Activated CD4-positive, alpha-beta T cell treated with anti-CD3 and anti-CD28 coated beads for 48 hours (primary cell): ENCODE measurements around the gene AKAP8.
"Not testable (repeated sequence)": the region's sequence is repeated elsewhere in the genome, so short reads cannot be mapped to it uniquely, and the experiment has no call there.

Source experiments
- DNase-seq: peaks from one replicate; pipeline ENCODE4 v3.0.0-alpha.2; 2020

AKAP8 gene

DNA sequence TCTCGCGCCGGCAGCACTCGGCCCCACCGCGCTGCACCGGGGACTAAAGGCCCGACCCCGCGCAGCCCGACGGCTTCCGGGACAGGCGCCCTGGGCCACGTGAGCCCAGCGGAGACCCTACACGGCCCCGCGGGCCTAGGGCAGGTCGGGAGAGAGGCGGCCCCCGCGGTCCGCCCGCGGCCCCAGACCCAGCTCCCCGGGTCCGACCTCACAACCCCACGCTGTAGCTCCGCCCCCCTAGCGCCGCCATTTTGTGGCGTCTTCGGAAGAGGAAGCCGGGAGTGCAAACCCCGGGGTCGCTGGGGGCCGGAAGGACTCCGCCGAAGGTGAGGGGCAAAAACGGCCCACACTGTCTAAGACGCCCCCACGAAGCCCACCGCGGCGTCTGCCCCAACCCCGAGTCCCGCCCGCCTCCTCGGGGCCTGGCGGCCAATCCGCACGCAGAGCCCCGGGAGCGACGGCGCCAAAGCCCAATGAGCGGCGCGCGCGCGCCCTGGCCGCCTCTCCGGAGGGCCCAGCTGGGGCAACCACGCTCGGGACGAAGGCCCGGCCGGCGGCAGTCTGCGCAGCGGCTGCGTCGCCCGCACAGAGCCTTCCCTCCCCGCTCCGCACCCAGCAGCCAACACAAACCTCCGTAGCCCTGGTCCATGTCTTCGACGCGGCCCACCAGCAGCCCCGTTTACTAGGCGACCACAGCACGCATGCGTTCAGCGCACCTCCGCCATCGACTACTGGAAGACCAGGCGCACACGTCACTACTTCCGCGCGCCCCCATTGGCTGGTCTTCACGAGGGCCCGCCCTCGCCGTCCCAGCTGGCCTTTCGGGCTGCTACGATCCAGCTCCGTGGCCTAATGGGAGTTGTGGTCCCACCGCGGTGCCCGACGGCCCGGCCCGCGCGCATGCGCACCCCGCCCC lies at the start of gene AKAP8:
Gene AKAP8, minus strand, starts transcription at position 705 of the 916 bp plus-strand sequence. Its CDS starts 56 bp downstream, at position 649.
- DNase-seq, result peak; percentile 98

DNA sequence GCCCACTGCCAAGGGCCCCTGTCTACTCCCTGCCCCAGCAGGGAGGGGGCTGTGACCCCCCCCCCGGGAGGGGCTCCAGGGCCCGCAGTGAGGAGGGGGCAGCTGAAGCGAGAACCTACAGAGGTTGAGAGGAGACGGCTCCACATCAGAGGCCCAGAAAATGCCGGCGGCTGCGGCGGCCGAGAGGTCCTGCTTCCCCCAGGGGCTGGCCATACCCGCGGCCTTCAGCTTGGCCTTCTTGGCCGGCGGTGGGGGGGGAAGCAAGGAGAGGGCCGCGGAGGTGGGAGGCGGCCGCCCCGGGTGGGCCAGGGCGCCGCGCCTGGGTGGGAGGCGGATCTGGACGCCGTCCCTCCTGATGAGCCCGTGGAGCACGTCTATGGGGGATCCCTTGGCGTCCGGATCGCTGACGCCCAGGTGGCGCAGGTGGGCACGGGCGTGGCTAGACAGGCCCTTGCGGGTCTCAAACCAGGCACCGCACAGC lies 48.4 kb upstream of the AKAP8 start:
- DNase-seq, result no peak

DNA sequence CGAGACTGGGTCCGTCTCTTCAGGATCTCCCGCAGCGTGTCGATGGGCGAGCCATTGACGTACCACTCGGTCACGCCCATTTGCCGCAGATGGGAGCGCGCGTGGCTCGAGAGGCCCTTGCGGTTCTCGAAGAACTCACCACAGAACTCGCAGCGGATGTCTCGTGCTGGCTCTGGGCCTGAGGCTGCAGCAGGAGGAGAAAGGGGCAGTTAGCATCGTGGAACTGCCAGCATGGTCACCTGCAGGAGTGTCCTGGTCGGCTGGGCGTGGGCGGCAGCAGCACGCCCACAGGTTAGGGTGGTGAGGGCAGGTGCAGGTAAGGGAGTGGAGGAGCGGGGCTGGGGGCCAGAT lies 47.7 kb upstream of the AKAP8 start:
- DNase-seq, result no peak

DNA sequence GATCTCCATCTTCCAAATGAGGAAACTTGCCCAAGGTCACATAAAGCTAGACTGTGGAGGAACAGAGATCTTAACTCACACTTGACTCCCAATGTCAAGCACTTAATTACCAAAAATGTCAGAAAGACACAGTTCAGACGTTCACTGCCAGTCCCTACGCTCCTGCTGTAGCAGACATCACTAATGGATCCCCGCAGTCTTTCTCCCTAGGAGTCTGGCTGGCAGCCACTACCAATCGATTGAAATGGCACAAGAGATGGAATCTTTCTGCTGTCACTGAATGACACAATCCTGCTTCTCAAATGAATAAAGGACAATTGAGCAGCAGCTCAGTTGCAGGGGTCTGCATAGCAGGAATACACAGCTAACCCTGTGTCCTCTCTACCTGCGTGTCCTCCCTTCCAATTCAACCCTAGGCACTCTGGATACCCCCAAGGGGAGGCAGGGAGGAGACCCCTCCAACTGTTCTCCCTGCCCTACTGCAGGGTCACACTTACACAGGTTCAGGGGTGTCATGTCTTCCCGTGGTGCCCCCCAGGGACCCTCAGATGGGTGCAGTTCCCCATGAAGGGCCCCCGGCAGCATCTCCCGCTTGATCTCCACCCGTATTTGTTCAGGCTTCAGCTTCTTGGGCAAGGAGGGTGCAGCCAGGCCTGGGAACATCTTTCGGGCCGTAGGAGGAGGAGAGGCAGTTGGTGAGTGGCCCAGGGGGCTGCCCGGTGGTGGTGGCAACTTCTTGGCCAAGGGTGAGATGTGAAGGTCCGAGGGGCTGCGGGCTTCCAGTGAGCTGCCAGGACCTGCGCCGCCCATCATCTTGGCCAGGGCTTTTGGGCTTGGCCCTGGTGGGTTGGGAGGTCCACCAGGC lies 47.1 kb upstream of the AKAP8 start:
- peak; percentile 44 for DNase-seq

DNA sequence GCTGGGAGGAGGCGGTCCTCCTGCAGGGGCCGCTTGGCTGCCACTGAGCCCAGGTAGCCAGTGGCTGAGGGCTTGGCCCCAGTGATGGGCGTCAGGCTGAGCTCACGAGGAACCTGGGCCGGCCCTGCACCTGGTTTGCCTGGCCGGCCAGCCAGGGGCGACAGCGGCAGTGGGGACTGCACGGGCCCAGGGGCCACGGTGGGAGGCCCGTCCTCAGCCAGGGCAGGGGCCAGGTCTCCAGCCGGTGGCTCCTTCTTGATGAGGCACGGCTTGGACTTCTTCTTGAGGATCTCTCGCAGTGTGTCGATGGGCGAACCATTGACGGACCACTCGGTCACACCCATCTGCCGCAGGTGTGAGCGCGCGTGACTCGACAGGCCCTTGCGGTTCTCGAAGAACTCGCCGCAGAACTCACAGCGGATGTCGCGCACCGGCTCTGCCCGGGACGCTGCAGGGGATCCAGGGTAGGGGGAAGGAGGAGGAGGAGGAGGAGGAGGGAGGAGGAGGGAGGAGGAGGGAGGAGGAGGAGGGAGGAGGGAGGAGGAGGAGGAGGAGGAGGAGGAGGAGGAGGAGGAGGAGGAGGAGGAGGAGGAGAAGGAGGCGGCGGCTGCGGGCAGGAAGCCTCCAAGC lies 45.8 kb upstream of the AKAP8 start:
- no peak for DNase-seq

DNA sequence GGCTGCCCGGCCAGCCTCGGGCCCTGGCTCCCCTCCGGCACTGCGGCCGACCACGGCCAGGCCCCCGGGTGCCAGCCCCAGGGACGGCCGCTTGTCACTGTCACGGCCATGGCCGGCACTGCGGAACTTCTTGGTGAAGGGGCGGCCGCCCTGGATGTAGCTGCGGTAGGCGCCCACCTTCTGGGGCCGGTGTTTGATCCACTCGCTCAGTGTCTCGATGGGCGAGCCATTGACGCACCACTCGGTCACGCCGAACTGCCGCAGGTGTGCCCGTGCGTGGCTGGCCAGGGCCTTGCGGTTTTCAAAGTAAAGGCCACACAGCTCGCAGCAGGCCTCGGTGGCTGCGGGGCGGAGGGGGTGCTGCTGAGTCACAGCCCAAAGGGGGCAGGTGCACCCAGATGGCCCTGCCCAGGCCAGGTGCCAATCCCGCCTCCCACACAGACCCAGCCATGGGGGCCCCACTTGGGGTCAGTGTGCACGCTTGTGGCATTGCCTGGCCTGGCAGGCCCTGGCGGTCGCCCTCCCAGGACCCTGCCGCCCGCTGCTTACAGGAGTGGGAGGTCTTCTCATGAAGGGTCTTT lies 45.2 kb upstream of the AKAP8 start:
- no peak for DNase-seq

DNA sequence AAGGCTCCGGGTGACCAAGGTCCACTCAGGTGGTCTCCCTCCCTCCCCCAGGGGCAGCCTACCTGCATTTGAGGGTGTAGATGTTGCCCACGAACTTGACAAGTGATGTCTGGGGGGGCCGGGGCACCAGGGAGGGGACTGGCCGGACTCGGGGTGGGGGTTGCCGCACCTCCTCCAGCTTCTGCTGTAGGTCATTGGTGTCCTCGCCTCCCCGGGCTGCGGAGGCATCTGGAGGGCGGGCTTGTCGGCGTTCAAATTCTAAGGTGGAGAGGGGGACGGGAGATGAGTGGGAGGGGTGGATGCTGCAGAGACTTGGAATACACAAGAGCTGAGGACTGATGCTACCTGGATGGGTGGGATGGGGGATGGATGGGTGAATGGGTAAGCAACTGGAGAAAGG lies 44.5 kb upstream of the AKAP8 start:
- DNase-seq, result no peak

DNA sequence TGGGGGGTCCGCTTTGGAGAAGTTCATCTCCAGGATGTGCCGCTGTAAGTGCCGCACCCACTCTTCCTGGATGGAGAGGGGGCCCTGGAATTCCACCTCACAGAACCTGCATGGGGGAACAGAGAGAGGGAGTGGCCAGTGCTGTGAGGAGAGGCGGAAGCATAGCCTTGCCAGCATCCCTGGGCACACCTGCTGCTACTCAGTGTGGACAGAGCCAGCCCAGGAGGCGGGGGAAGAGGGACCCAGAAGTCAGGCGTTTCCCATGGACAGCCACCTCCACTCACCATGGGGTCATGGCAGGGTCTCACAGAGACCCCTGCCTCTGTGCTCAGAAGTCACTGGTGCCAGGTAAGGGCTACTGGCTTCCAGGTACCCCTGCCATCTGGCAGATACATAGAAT lies 43.5 kb upstream of the AKAP8 start:
- DNase-seq, result no peak

DNA sequence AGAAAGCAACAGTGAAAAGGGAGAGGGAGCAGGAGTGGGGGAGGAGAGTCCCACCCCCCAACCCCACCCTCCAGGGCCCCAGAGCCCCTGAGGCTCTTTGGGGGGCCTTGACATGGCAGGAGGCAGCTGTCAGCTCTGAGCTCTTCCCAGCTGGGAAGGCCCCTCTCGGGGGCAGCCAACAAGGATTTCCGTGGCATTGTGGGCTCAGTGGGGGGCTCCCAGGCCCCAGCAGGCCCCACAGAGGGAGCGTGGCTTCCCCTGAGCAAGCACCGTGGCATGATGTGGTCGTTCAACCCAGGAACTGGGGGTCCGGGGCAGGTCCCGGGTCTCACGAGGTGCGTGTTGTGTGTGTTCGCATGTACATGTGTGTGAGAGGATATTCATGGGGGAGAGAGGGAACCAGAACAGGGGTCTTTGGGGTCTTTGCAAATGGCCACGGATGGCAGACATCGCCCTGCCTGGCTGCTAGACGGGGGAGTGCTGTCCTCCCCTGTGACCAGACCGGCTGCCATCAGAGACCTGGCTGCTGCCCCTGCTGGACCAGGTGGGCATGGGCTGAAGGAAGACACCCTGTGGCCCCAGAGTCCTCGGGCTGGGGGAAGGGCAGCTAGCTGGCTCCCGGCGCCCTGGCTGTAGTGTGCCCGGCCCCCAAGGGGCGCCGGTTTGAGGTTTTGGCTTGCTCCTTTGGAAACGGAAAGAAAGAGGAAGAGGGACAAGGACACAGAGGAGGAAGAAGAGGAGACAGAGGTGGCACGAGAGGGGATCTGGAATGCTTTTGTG lies 42.9 kb upstream of the AKAP8 start:
- no peak for DNase-seq

DNA sequence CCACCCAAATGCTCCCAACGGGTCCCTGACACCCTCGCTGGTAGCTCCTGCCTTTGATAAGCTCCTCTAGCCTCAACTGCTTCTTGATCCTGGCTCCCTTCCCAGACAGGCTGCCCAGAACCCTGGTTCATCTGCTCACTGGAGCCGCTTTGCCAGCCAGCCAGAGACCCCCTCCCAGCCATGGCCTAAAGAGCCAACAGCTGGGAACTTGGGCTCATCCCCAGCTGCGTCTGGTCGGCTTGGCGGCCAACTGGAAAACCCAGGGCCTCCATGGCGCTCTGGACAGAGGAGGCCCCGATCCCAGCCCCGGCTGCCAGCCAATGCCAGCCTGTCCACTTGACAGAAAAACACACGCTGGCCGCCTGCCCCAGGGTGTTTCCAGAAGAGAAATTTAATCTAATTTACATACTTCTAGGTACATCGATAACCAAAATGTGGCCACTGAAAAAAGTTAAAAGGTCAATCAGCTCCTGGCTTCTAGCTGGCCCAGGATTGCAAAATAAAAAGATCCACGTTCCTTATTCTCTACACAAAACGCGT lies 42.2 kb upstream of the AKAP8 start:
- no peak for DNase-seq

DNA sequence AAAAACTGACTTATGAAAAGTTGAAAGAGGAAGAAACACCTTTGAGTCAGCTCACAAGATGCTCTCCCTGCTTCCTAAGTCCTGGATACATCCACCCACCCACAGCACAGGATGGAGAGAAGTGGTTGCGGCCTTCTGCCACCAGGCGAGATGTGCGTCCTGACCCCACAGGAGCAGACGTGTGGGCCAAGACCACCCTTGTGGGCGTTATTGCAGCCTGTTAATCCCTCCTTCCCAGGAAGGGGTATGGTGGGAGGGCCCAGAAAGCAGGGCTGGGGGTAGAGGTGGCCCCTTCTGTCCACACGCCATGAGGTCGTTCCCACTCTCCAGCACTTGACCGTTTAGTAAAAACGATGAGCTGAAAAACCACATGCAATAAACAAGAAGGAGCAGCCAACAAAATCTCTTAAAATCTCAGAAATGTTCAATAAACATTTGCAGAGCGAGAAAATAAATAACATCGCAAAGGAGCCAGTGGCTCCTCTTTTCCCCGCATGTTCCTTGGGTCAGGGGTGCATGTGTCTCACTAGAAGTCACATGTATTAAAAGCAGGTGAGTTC lies 41.6 kb upstream of the AKAP8 start:
- DNase-seq, result no peak

DNA sequence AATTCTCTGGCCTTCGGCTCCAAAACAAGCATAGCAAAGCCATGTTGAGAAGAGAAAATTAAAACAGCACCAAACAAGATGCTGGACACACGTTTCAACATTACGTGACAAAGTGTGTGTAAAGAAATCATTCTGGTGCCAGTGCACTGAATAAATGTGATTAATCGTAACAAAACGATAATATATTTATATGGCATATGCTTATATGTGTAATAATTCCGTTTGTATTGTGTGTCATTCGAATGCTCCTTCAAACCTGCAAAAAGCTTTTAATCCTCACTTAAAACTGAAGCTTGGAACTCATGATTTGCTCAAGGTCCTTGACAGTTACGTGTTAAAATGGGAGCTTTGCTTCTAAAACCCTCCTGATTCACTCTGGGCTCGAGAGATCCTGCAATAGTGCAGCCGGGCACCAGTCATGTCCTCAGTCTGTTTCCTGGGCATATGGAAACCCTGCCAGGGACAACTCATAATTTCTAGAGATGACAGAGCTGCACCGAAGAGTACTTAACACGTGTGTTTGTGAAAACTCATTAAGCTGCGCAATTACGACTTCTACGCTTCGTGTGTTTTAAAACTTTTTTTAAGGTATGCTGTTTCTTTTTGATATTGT lies 39.9 kb upstream of the AKAP8 start:
- DNase-seq, result no peak

DNA sequence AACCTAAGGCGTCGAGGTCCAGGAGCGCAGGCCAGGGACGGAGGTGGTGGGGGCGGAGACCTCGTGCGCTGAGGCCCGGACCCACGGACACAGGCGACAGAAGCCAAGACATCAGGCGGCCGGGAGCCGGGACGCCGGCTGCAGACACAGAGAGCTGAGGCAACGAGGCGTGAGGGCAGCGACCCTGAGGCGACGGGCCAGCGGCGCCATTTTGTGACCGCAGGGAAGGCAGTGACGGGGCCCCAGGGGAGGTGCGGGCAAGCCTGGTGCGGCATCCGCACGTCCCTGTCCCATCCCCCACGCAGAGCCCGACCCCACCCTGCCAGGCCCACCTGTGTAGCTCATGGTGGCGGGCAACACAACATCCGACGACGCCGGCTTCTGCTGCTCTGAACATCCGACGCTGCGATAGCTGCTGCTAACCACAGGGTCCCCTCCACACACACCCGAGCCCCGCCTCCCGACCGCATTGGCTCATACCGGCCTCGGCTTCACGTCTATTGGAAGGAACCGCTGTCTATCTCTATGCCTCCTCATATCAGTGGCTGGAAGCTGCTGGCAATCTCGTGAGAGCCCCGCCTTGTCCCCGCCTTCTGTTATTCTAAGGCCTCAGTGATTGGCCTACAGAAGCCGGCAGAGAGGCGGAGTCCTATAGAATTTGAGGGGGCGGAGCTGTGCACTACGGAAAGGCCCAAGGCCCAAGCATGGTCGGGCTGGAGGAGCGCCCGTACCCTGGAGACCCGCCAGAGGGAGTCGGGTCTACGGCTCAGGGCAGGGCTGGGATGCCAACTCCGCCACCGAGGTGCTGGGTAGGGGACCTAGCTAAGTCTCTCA lies 39.2 kb upstream of the AKAP8 start, which contains the start of gene AKAP8L:
Gene AKAP8L, minus strand, starts transcription at position 410 of the 834 bp plus-strand sequence. Its CDS starts 65 bp downstream, at position 345.
- DNase-seq, result peak; percentile 99

DNA sequence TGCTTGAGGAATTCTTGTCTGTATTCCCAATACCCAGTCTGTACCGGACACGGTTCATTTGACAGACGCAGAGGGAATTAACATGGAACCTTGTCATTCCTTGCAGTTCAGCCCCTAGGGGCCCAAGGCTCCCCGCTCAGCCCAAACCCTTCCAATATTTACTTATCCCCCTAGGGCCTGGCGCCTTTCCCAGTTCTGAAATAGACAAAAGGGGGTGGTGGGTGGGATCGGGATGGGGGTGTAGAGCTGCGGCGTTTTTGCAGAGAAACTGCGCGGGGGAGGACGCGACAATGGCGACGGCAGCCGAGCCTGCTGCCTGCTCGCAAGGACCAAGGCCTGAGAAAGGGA lies 38.6 kb upstream of the AKAP8 start:
- no peak for DNase-seq

DNA sequence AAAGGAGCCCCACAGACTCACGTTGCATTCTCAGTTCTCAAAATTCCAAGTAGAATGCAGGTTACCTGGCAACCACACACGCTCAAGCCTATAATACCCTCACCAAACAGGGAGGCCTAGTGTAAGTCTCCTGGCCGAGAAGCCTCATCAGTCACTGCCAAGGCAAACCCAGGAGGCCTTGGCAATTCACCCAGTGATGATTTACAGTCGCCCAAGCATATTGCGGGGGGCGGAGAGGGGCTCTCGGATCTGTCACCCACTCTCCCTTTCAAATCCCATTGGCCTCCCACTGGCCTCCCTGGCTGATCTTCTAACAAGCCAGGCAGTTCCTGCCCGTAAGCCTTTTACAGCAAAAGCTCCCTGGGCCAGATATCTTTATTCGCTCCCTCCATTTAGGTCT lies 38.1 kb upstream of the AKAP8 start:
- DNase-seq, result no peak

DNA sequence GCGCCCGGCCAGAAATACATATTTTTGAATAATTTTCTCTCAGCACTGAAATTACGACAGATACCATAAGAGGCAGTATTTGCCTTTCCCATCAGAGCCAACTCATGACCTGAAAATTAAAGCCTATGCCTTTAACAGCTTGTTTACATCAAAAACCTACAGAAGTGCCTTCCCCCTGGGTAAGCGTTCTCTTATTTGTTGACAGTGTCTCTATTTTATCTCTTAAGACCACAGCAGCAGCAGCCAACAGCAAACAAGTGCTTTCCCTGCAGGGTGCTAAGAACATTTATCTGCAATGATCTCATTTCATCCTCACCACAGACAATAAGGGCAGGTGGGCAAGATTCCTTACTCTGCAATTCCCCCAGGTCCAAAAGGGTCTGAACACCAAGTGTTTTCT lies 33.2 kb upstream of the AKAP8 start:
- DNase-seq, result no peak

DNA sequence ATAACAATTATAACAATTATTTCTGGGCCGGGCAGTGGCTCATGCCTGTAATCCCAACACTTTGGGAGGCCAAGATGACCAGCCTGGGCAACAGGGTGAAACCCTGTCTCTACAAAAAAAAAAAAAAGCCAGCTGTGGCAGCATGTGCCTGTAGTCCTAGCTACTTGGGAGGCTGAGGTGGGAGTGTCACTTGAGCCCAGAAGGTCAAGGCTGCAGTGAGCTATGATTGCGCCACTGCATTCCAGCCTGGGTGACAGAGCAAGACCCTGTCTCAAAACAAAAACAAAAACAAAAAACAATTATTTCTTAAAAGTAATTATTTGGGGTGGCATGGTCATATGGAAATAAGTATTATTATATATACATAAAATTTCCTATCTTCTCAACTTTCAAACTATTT lies 31.8 kb upstream of the AKAP8 start:
- not testable (repeated sequence) for DNase-seq

DNA sequence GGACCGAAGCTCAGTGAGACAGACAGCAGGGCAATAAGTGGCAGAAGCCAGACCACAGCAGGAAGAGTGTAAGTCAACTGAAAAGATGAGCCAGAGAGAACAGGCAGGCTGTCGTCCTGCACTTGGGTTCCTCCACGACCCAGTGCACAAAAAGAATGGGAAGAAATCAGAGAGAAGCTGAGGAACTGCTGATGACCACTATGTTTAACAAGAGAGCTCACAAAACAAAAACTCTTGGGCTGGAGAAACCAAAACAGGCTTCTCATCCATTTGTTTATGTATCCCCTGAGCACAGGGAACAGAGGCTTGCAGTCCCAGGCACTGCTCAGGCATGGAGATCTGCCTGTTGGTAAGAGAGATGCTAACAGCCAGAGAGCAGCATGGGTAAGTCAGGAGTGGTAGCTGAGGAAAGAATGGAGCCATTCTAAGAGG lies 25.2 kb upstream of the AKAP8 start:
- DNase-seq, result no peak

DNA sequence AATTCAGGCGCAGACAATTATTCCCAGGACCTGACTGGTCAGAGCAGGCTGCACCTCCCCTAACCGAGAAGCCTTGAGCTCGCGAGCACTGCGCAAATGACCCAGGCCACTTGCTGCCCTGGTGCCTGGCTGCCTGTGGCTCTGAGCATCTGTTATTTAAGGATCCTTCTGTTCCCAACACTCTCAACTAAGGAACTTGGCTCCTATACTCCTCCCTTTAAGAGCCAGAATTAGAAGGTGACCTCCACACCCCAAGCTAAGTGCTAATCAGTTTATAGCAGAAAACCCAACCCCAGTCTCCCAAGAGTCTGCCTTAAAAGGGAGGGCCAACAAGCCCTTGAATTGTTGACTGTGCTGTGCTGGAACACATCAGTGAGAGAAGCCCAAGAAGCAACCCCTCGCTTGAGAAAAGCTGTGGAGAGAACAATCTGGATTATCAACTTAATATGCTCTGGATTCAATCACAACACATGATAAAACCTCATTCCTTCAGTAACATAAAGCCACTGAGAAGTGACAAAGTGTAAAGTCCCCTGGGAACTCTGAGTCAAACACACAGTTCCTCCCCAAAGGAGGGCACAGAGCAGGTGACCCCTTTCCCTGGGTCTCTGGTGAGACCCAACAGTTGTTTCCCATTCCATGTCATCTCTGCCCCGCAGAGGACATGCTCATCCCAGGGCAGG lies 24.7 kb upstream of the AKAP8 start:
- DNase-seq, result no peak
